Colonic mucosa (tissue), 4 donors: ENCODE results near the gene PPP1R14D. TPM values are rescaled to one million over a fixed set of nuclear protein-coding genes. Genes with fewer than 3 reads are reported as not detected.
A peak's percentile ranks its signal among the peaks of the same experiment; 100 is the strongest.

ENCODE experiments used
- DNase-seq: peaks from one replicate; pipeline ENCODE4 v3.0.0-alpha.2; 2020
- H3K27ac ChIP-seq: fragments of 200-600 bp; one replicate; pipeline ENCODE4 v1.8.0; 2021
- H3K27me3 ChIP-seq: fragments of 200-600 bp; one replicate; pipeline ENCODE4 v1.8.0; 2021
- H3K36me3 ChIP-seq: fragments of 200-600 bp; one replicate; pipeline ENCODE4 v1.8.0; 2021
- H3K4me1 ChIP-seq: fragments of 200-600 bp; one replicate; pipeline ENCODE4 v1.8.0; 2021; ENCODE audit warnings: mild to moderate bottlenecking
- H3K4me3 ChIP-seq: fragments of 200-600 bp; one replicate; pipeline ENCODE4 v1.8.0; 2021
- H3K9ac ChIP-seq, 2 donors: one replicate each; pipeline ENCODE4 v1.7.0; 2013; ENCODE audit warnings: control low read depth in 2 of 2, low read depth in 2 of 2, low read length in 2 of 2
- H3K9me3 ChIP-seq: fragments of 200-600 bp; one replicate; pipeline ENCODE4 v1.8.0; 2021
- intact Hi-C: fragments of 100-400 bp; cut with DNase I; formaldehyde crosslinking; loops from one replicate; pipeline ENCODE4 v1.14.1; 2022
- total RNA-seq, 2 donors: library from RNA; stranded (reverse); fragmentation: NEBNext Ultra II Directional in 1 of 2; extraction: Animal tissue kit (Norgen Biotek cat#: 25700) in 1 of 2; gene quantifications; one replicate each; pipeline ENCODE4 v1.2.1, GENCODE V29; 2021
- TF ChIP-seq, protein P1 (sequence below): fragments of 200-600 bp; IDR thresholded peaks from one replicate; pipeline ENCODE4 v1.8.0; 2022; ENCODE audit warnings: antibody characterized with exemption, mild to moderate bottlenecking
- donor health status: healthy.
- donor health status: DM: no; HTN: no; CAD: no.
- donor health status: DM: no; HTN: no; CAD: no.

Gene PPP1R14D
- total RNA-seq, 2 donors from 2014 or later: 137 to 166 TPM

DNA sequence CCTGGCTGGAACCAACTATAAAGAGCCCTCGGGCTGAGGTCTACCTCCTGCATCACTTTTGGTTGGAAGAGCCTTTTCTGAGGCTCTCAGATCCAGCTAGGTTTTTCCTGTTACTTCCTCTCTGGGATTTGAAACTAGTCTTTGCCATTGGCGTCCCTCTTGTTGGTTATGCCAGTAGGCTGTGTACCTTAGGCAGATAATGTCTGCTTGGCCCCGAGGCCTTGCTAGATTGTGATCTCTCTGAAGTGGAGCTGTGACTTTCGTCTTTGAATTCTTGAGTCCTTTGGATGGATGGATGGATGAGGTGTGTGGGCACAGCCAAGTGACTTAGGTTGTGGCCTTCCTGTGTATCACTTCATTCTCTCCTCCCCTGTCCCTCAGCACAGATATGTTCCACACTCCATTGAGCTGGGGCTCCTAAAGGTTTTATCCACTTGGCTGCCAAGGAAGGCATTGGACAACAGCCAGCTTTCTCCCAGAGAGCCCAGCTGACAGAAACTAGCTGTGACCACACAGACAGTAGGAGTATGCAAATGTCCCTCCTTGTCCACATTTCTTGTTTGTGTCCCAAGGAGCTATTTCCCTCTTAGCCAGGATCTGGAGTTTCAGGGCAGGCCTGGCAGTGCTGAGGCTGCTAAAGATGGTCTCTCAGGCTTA is 13.3 kb downstream of the PPP1R14D start:
- no peak overlapping the region for H3K9ac ChIP-seq
- no peaks in the 10 kb centered on the region for H3K9me3 ChIP-seq
- no peak overlapping the region for H3K27ac ChIP-seq
- H3K4me3 ChIP-seq: no peak overlapping the region
- no peaks in the 10 kb centered on the region for H3K4me1 ChIP-seq
- TF ChIP-seq, protein P1, sequence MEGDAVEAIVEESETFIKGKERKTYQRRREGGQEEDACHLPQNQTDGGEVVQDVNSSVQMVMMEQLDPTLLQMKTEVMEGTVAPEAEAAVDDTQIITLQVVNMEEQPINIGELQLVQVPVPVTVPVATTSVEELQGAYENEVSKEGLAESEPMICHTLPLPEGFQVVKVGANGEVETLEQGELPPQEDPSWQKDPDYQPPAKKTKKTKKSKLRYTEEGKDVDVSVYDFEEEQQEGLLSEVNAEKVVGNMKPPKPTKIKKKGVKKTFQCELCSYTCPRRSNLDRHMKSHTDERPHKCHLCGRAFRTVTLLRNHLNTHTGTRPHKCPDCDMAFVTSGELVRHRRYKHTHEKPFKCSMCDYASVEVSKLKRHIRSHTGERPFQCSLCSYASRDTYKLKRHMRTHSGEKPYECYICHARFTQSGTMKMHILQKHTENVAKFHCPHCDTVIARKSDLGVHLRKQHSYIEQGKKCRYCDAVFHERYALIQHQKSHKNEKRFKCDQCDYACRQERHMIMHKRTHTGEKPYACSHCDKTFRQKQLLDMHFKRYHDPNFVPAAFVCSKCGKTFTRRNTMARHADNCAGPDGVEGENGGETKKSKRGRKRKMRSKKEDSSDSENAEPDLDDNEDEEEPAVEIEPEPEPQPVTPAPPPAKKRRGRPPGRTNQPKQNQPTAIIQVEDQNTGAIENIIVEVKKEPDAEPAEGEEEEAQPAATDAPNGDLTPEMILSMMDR: no peak
- no peaks in the 10 kb centered on the region for H3K36me3 ChIP-seq
- no peaks in the 10 kb centered on the region for H3K27me3 ChIP-seq
- intact Hi-C loops: no loop called here
- DNase-seq: no peak

DNA sequence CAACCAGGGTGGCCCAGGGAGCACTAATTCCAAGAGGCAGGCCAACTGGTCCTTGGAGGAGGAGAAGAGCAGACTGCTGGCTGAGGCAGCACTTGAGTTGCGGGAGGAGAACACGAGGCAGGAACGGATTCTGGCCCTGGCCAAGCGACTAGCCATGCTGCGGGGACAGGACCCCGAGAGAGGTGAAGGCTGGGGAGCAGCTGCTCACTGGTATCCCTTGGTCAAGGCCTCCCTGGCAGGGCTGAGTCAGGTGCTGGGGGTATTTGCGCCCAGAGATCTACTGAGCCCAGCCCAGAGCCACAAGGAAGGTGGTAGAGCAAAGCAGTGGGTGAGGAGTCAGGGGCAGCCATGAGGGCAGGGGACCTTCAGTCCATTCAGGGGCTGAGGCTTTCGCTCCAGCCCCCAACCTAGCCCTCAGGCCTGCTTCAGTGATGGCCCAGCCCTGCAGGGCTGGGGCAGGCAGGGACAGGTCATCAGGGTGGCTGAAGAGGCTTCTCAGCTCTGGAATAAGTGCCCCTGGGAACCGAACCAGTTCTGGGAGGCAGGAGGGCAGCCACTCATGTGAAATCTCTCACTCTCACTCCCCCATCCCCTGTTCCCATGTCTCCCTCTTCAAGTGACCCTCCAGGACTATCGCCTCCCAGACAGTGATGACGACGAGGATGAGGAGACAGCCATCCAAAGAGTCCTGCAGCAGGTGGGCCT is 15.6 kb downstream of the PPP1R14D start:
- no peaks in the 10 kb centered on the region for H3K27me3 ChIP-seq
- DNase-seq: no peak
- H3K9ac ChIP-seq: no peak overlapping the region
- H3K4me1 ChIP-seq: no peaks in the 10 kb centered on the region
- intact Hi-C loops: no loop called here
- H3K9me3 ChIP-seq: no peaks in the 10 kb centered on the region
- no peak overlapping the region for H3K27ac ChIP-seq
- no peaks in the 10 kb centered on the region for H3K36me3 ChIP-seq
- H3K4me3 ChIP-seq: no peak overlapping the region
- TF ChIP-seq, protein P1: no peak

DNA sequence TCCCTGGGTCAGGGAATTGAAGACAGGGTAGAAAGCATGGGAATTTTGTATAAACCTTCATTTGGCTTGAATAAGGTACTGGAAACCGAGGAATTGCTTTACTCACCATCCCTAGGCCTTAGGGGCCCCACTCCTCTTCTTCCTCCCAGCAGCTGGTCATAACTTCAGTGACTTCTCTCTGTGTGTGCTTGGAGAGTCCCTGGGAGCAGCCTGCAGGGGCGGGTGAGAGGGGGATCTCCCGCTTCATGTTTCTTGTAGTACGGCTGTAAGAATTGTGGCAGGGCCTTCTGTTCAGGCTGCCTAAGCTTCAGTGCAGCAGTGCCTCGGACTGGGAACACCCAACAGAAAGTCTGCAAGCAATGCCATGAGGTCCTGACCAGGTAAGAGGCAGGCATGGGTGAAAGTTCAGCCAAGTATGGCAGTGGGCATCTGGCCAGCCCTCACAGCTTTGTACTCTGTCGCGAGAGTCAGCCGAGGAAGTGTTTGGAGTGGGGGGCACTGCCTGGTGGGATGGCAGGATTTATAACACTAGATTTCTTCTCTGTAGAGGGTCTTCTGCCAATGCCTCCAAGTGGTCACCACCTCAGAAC is 19.6 kb downstream of the PPP1R14D start:
- Histone ChIP-seq H3K36me3 (no peaks in the 10 kb centered on the region), H3K27me3 (no peaks in the 10 kb centered on the region), H3K9ac (no peak overlapping the region), H3K4me3 (no peak overlapping the region), H3K4me1 (peaks cover 7% of the 10 kb centered on the region), H3K9me3 (no peaks in the 10 kb centered on the region), H3K27ac (no peak overlapping the region)
- TF ChIP-seq, protein P1: no peak
- no peak for DNase-seq
- intact Hi-C loops: no loop called here

DNA sequence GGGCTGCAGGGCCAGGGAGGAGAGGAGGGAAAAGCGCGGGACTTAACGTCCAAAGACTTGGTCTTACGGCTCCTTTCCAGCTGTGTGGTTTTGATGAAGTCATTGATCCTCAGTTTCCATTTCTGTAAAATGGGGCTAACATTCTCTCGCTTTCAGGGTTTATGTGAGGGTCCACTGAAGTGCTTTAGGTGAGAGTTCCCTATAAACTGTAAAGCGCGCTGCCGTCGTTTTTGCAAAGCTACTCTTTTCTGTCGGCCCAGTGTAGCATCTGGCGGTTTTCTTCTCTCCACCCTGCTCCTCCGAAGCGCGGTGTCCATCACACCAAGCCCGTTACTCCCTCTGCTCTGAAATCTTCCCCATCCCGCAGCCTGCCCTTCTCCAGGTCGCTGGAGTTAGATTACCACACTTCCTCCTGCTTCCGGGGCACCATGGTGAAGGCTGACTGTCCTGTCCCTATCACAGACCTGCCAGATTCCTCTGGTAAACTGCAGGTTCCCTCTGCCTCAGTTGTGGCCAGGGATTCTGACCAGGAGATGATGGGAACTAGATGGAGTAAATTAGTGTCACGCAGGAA is 20.5 kb downstream of the PPP1R14D start:
- Histone ChIP-seq H3K27me3 (no peaks in the 10 kb centered on the region), H3K4me3 (peak overlapping the region; percentile 97), H3K9ac (peak overlapping the region; percentile 54 to 98), H3K4me1 (peaks cover 7% of the 10 kb centered on the region), H3K27ac (peak overlapping the region; percentile 96), H3K36me3 (no peaks in the 10 kb centered on the region), H3K9me3 (no peaks in the 10 kb centered on the region)
- intact Hi-C loops: no loop called here
- DNase-seq: no peak
- TF ChIP-seq, protein P1: no peak

DNA sequence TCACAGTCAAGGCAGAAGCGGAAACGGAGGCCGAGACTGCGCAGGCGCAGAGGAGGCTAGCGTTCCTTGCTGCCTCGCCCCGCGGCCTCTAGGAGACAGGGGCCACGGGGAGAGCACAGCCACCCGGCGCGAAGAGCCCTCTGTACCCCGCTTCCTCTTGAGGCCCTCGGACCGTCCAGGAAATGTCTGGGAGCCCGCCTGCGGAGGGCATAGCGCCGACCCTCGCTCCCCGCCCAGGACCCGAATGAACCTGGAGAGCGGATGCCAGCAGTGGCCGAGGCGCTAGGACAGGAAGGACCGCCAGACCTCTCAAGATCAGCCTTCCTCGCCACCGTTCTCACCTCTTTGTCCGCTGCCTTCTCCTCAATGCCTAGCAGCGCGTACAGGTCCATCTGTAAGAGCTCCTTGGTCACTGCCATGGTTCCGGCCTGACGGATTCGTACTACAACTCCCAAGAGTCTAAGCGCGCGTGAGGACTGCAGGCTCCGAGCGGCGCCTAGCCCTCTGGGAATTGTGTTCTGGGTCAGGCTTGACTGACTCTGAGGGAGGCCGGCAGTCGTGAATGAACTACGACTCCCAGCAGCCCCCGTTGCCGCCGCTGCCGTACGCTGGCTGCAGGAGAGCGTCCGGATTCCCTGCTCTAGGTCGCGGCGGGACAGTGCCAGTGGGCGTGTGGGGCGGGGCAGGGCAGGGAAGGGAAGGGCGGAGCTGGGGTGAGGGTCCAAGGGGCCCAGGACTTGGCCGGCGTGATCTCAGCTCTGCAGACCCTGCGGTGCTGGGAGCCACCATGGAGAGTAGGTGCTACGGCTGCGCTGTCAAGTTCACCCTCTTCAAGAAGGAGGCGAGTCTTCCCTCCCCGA is 21.2 kb downstream of the PPP1R14D start, which contains the start of the genes DNAJC17 and ZFYVE19:
Gene DNAJC17, minus strand, starts transcription at position 446 of the 860 bp plus-strand sequence. Its CDS starts 27 bp downstream, at position 419.
Gene ZFYVE19, plus strand, starts transcription at position 62 of the 860 bp plus-strand sequence. Its CDS starts 501 bp downstream, at position 563.
- peak within 1 kb of the TSS; percentile 91 to 98 for H3K9ac ChIP-seq
- TF ChIP-seq, protein P1: no peak

More for the DNA sequence above, 21.2 kb downstream of the PPP1R14D start, which contains the start of the genes DNAJC17 and ZFYVE19:
- peak; percentile 98 for DNase-seq
- Histone ChIP-seq H3K27ac (peak within 1 kb of the TSS; percentile 96), H3K36me3 (no peaks in the 10 kb centered on the region), H3K9me3 (no peaks in the 10 kb centered on the region), H3K4me1 (peaks cover 7% of the 10 kb centered on the region), H3K27me3 (no peaks in the 10 kb centered on the region), H3K4me3 (peak within 1 kb of the TSS; percentile 97)
- intact Hi-C loops: no loop called here
